Breast epithelium (tissue), 3 donors: ENCODE results near the gene SRL.

ENCODE experiments used
- CTCF ChIP-seq, 3 donors: fragments of 450-650 bp; IDR thresholded peaks; one replicate each; pipeline ENCODE4 v1.5.1; 2016 to 2017; ENCODE audit warnings: antibody characterized with exemption in 3 of 3, mild to moderate bottlenecking in 3 of 3, moderate library complexity in 3 of 3
- POLR2A ChIP-seq: fragments of 450-650 bp; IDR thresholded peaks from one replicate; pipeline ENCODE4 v1.6.1; 2016; ENCODE audit warnings: antibody characterized with exemption, mild to moderate bottlenecking, moderate library complexity

GRCh38 chr16:4142268-4142667 is 99.6 kb downstream of the SRL start:
- TF ChIP-seq POLR2A (no peak), CTCF (IDR thresholded peaks at IDR 0.05) (no peak)
